Measurements from ENCODE around the gene OR2D3. TPM values are rescaled to one million over a fixed set of nuclear protein-coding genes. Genes with fewer than 3 reads are reported as not detected.
A peak's percentile ranks its signal among the peaks of the same experiment; 100 is the strongest.
"Not testable (repeated sequence)": the region's sequence is repeated elsewhere in the genome, so short reads cannot be mapped to it uniquely, and the experiment has no call there.

Gene OR2D3
- total RNA-seq, 6 experiments from 2014 or later: not detected

DNA sequence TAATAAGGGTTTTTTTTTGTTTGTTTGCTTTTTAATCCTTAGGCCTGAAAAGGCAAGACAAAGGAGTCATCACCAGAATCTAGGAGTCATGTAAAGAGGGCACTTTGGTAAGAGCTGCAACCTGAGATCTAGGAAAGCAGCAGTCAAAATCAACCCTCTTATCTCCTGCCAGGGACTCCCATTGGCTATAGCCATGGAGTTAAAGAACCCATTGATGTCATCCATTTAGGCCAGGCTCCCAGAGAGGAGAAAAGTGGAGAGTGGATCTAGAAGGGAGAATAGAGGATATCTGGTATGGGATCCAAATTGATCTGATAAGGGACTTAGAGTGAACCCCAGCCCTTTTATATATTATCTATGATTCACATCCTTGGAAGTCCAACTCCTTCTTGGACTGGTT, 41.3 kb downstream of the OR2D3 start:
- no peak overlapping the region for H3K4me3 Mint-ChIP-seq
- no peak for DNase-seq
- no peaks in the 10 kb centered on the region for H3K27me3 Mint-ChIP-seq (ENCODE audit: insufficient read depth)
- peaks cover 11% of the 10 kb centered on the region for H3K36me3 Mint-ChIP-seq (ENCODE audit: low read depth)
- H3K9me3 Mint-ChIP-seq: no peaks in the 10 kb centered on the region
- H3K27ac Mint-ChIP-seq: no peak overlapping the region
- TF ChIP-seq, protein P1, sequence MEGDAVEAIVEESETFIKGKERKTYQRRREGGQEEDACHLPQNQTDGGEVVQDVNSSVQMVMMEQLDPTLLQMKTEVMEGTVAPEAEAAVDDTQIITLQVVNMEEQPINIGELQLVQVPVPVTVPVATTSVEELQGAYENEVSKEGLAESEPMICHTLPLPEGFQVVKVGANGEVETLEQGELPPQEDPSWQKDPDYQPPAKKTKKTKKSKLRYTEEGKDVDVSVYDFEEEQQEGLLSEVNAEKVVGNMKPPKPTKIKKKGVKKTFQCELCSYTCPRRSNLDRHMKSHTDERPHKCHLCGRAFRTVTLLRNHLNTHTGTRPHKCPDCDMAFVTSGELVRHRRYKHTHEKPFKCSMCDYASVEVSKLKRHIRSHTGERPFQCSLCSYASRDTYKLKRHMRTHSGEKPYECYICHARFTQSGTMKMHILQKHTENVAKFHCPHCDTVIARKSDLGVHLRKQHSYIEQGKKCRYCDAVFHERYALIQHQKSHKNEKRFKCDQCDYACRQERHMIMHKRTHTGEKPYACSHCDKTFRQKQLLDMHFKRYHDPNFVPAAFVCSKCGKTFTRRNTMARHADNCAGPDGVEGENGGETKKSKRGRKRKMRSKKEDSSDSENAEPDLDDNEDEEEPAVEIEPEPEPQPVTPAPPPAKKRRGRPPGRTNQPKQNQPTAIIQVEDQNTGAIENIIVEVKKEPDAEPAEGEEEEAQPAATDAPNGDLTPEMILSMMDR (IDR thresholded peaks at IDR 0.05): no peak
- H3K4me1 Mint-ChIP-seq (ENCODE audit: low read depth): peaks cover 8% of the 10 kb centered on the region; the same call in 1 of the 2 replicates

DNA sequence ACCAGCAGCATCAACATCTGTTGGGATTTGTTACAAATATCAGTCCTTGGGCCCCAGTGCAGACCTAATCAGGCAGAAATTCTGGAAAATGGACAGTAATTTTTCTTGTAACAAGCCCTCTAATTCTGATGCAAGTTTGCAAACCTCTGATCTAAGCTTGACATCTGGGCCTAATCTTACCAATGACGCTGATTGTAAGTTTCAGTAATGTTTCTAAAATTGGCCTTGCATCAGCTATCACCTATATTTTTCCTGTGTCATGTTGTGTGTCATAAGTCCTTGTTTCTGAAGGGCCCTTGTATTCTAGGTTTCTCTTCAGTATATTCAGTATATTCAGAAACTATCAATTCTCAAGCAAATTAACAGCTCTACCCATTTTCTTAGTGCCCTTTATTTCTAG, 41.9 kb downstream of the OR2D3 start:
- Mint-ChIP-seq H3K9me3 (no peaks in the 10 kb centered on the region), H3K4me1 (ENCODE audit: low read depth) (peaks cover 9% of the 10 kb centered on the region), H3K27ac (no peak overlapping the region), H3K36me3 (ENCODE audit: low read depth) (peaks cover 9% of the 10 kb centered on the region), H3K4me3 (no peak overlapping the region), H3K27me3 (ENCODE audit: insufficient read depth) (no peaks in the 10 kb centered on the region; the same call in 1 of the 2 replicates)
- TF ChIP-seq, protein P1 (IDR thresholded peaks at IDR 0.05): no peak
- no peak for DNase-seq

- H3K4me1 Mint-ChIP-seq (ENCODE audit: low read depth): peaks cover 26% of the 10 kb centered on the region
- no peaks in the 10 kb centered on the region; the same call in 1 of the 2 replicates for H3K9me3 Mint-ChIP-seq
- no peaks in the 10 kb centered on the region; the same call in 1 of the 2 replicates for H3K27me3 Mint-ChIP-seq (ENCODE audit: insufficient read depth)
- TF ChIP-seq, protein P1 (IDR thresholded peaks at IDR 0.05): no peak
- H3K27ac Mint-ChIP-seq: peak overlapping the region; percentile 82
- H3K4me3 Mint-ChIP-seq: peak overlapping the region; percentile 52; the same call in 1 of the 2 replicates
- peaks cover 16% of the 10 kb centered on the region; the same call in 1 of the 2 replicates for H3K36me3 Mint-ChIP-seq (ENCODE audit: low read depth)
- DNase-seq: peak; percentile 79
These were observed 48.0 kb downstream of the OR2D3 start for GRCh38 chr11:6968816-6969215.

GRCh38 chr11:6969854-6970253, 49.1 kb downstream of the OR2D3 start:
- not testable (repeated sequence) for H3K9me3 Mint-ChIP-seq; H3K4me3 Mint-ChIP-seq; DNase-seq; H3K27me3 Mint-ChIP-seq (ENCODE audit: insufficient read depth)
- peak overlapping the region; percentile 60 for H3K27ac Mint-ChIP-seq
- peaks cover 16% of the 10 kb centered on the region; the same call in 1 of the 2 replicates for H3K36me3 Mint-ChIP-seq (ENCODE audit: low read depth)
- H3K4me1 Mint-ChIP-seq (ENCODE audit: low read depth): peaks cover 26% of the 10 kb centered on the region

Other genes with a start within 250 kb of the OR2D3 start
- 100 to 1,000 TPM in 1 of 6 experiments, 10 to 100 TPM in 5; 79.5 to 111 (median 89.4) TPM for gene MRPL17, start 237.7 kb upstream of the OR2D3 start, total RNA-seq (2021; fragmentation: NEBNext Ultra II Directional; extraction: Animal tissue kit (Norgen Biotek cat#: 25700))
- under 1 TPM in 5 of 6 experiments, not detected in 1; 0.07 to 0.14 (median 0.08) TPM for gene OR2AG2, start 149.0 kb upstream of the OR2D3 start, total RNA-seq (2021; fragmentation: NEBNext Ultra II Directional; extraction: Animal tissue kit (Norgen Biotek cat#: 25700))
- not detected for gene OR2AG1, start 138.0 kb upstream of the OR2D3 start, total RNA-seq (2021; fragmentation: NEBNext Ultra II Directional; extraction: Animal tissue kit (Norgen Biotek cat#: 25700))
- under 1 TPM in 1 of 6 experiments, not detected in 5; 0.12 TPM for gene OR6A2, start 121.3 kb upstream of the OR2D3 start, total RNA-seq (2021; fragmentation: NEBNext Ultra II Directional; extraction: Animal tissue kit (Norgen Biotek cat#: 25700))
- gene OR10A5, start 75.3 kb upstream of the OR2D3 start, total RNA-seq (2021; fragmentation: NEBNext Ultra II Directional; extraction: Animal tissue kit (Norgen Biotek cat#: 25700)): not detected
- not detected for gene OR10A2, start 57.9 kb upstream of the OR2D3 start, total RNA-seq (2021; fragmentation: NEBNext Ultra II Directional; extraction: Animal tissue kit (Norgen Biotek cat#: 25700))
- not detected for gene OR10A4, start 44.4 kb upstream of the OR2D3 start, total RNA-seq (2021; fragmentation: NEBNext Ultra II Directional; extraction: Animal tissue kit (Norgen Biotek cat#: 25700))
- not detected for gene OR2D2, start 28.5 kb upstream of the OR2D3 start, total RNA-seq (2021; fragmentation: NEBNext Ultra II Directional; extraction: Animal tissue kit (Norgen Biotek cat#: 25700))
- gene ZNF215, start 5.4 kb downstream of the OR2D3 start, total RNA-seq (2021; fragmentation: NEBNext Ultra II Directional; extraction: Animal tissue kit (Norgen Biotek cat#: 25700)): 1 to 10 TPM; 4.7 to 6.5 (median 5.6) TPM
- gene ZNF214, start 99.3 kb downstream of the OR2D3 start, total RNA-seq (2021; fragmentation: NEBNext Ultra II Directional; extraction: Animal tissue kit (Norgen Biotek cat#: 25700)): 1 to 10 TPM in 5 of 6 experiments, under 1 TPM in 1; 0.85 to 2.0 (median 1.7) TPM
- under 1 TPM in 1 of 6 experiments, not detected in 5; 0.06 TPM for gene NLRP14, start 99.5 kb downstream of the OR2D3 start, total RNA-seq (2021; fragmentation: NEBNext Ultra II Directional; extraction: Animal tissue kit (Norgen Biotek cat#: 25700))
- gene RBMXL2, start 168.0 kb downstream of the OR2D3 start, total RNA-seq (2021; fragmentation: NEBNext Ultra II Directional; extraction: Animal tissue kit (Norgen Biotek cat#: 25700)): not detected